Ishikawa (cell line): ENCODE results near the gene ADO.

Experiments
- CEBPB ChIP-seq: IDR thresholded peaks from 2 replicates; pipeline ENCODE4 v1.6.1; 2012
- CREB1 ChIP-seq: IDR thresholded peaks from 2 replicates; pipeline ENCODE4 v1.6.1; 2012; ENCODE audit warnings: low read depth
- EGR1 ChIP-seq: IDR thresholded peaks from 2 replicates; pipeline ENCODE4 v1.6.1; 2012
- EP300 ChIP-seq: IDR thresholded peaks from 2 replicates; pipeline ENCODE4 v1.6.1; 2012; ENCODE audit warnings: borderline replicate concordance
- FOXM1 ChIP-seq: IDR thresholded peaks from 2 replicates; pipeline ENCODE4 v1.6.1; 2012; ENCODE audit warnings: low read depth, borderline replicate concordance
- MAX ChIP-seq: IDR thresholded peaks from 2 replicates; pipeline ENCODE4 v1.6.1; 2012
- NFIC ChIP-seq: IDR thresholded peaks from 2 replicates; pipeline ENCODE4 v1.6.1; 2012
- RAD21 ChIP-seq: IDR thresholded peaks from 2 replicates; pipeline ENCODE4 v1.6.1; 2012; ENCODE audit warnings: low read depth
- REST ChIP-seq: IDR thresholded peaks from 2 replicates; pipeline ENCODE4 v1.6.1; 2012; ENCODE audit warnings: low read depth, mild to moderate bottlenecking
- TAF1 ChIP-seq: IDR thresholded peaks from 2 replicates; pipeline ENCODE4 v1.6.1; 2012; ENCODE audit warnings: low read depth, mild to moderate bottlenecking
- TCF12 ChIP-seq: IDR thresholded peaks from 2 replicates; pipeline ENCODE4 v1.6.1; 2012; ENCODE audit warnings: low read depth
- TEAD4 ChIP-seq: IDR thresholded peaks from 2 replicates; pipeline ENCODE4 v1.6.1; 2012
- USF1 ChIP-seq: IDR thresholded peaks from 2 replicates; pipeline ENCODE4 v1.6.1; 2012
- YY1 ChIP-seq: IDR thresholded peaks from 2 replicates; pipeline ENCODE4 v1.6.1; 2012; ENCODE audit warnings: low read depth
- ZBTB7A ChIP-seq: IDR thresholded peaks from 2 replicates; pipeline ENCODE4 v1.6.1; 2012; ENCODE audit warnings: low read depth

The ADO gene

GRCh38 chr10:62843600-62843999 lies 39.1 kb downstream of the ADO start:
- TF ChIP-seq CEBPB (no peak), CREB1 (no peak), FOXM1 (no peak), ZBTB7A (no peak), EP300 (no peak), REST (no peak)

- TF ChIP-seq MAX (no peak), TEAD4 (no peak), EGR1 (no peak), FOXM1 (no peak), CEBPB (no peak), EP300 (no peak), RAD21 (no peak), TAF1 (no peak), CREB1 (no peak), USF1 (no peak), REST (no peak), YY1 (no peak)
These were observed 39.9 kb downstream of the ADO start for GRCh38 chr10:62844280-62845011.

GRCh38 chr10:62847433-62847832 lies 42.9 kb downstream of the ADO start:
- TF ChIP-seq ZBTB7A (no peak), FOXM1 (no peak), USF1 (no peak), NFIC (no peak), EP300 (no peak), MAX (no peak), REST (no peak), CREB1 (no peak), CEBPB (no peak), TEAD4 (no peak)

- TF ChIP-seq TAF1 (no peak), USF1 (no peak), CREB1 (no peak), NFIC (no peak), CEBPB (no peak), EGR1 (no peak), RAD21 (no peak), REST (no peak), TCF12 (no peak), ZBTB7A (no peak), EP300 (no peak), FOXM1 (no peak), YY1 (no peak), MAX (no peak)
These were observed 46.1 kb downstream of the ADO start for GRCh38 chr10:62850646-62851045.
